IPS-18a (cell line): ENCODE measurements around the gene GSK3B.

Source experiments
- H3K27ac ChIP-seq: one replicate; pipeline ENCODE4 v1.5.1; 2013; ENCODE audit warnings: low read length
- H3K27me3 ChIP-seq: one replicate; pipeline ENCODE4 v1.6.1; 2013; ENCODE audit warnings: mild to moderate bottlenecking, low read length; ENCODE audit not compliant: control insufficient read depth, insufficient read depth
- H3K36me3 ChIP-seq: one replicate; pipeline ENCODE4 v1.6.1; 2013; ENCODE audit warnings: low read depth, low read length; ENCODE audit not compliant: control insufficient read depth
- H3K4me1 ChIP-seq: one replicate; pipeline ENCODE4 v1.6.1; 2013; ENCODE audit warnings: low read depth, low read length; ENCODE audit not compliant: control insufficient read depth
- H3K4me3 ChIP-seq: one replicate; pipeline ENCODE4 v1.5.1; 2013; ENCODE audit warnings: low read length
- H3K9ac ChIP-seq: one replicate; pipeline ENCODE4 v1.6.1; 2013; ENCODE audit warnings: mild to moderate bottlenecking, low read length, moderate library complexity
- H3K9me3 ChIP-seq: one replicate; pipeline ENCODE4 v1.6.1; 2013; ENCODE audit warnings: low read depth, low read length; ENCODE audit not compliant: control insufficient read depth

GSK3B gene

DNA sequence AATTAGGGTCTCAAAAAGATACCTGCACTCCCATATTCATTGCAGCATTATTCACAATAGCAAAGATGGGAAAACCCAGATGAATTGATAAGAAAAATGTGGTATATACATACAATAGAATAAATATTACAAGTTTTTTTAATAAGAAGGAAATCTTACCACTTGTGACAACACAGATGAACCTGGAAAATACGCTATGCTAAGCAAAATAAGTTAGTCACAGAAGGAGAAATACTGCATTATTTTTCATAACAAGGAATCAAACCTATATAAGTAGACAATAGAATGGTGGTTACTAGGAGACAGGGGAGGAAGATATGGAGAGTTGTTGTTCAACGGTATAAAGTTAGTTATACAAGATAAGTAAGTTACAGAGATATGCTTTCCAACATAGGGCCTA lies 130.0 kb downstream of the GSK3B start:
- H3K9me3 ChIP-seq, result no peaks in the 10 kb centered on the region
- H3K4me3 ChIP-seq, result no peak overlapping the region
- no peak overlapping the region for H3K27ac ChIP-seq
- H3K9ac ChIP-seq, result no peak overlapping the region
- no peaks in the 10 kb centered on the region for H3K27me3 ChIP-seq
- no peaks in the 10 kb centered on the region for H3K4me1 ChIP-seq
- no peaks in the 10 kb centered on the region for H3K36me3 ChIP-seq

DNA sequence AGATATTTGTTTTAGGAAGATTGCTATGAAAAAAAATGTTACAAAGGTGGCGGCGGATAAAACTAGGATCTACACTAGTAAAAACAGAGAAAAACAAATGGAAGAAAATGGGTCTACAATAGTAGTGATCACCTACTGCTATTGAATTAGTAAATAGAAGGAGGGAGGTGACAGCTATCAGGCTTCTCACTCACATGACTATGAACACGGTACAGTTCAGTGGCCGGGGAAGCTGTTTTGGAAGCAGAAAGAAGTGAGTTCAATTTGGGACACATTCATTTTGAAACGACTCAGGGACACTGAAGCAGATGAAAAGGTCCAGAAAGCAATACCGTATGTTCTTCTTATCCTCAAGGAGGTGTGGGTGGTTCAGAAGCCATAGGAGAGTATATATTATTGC lies 138.3 kb downstream of the GSK3B start:
- Histone ChIP-seq H3K36me3 (no peaks in the 10 kb centered on the region), H3K9ac (no peak overlapping the region), H3K27me3 (no peaks in the 10 kb centered on the region), H3K27ac (no peak overlapping the region), H3K4me3 (no peak overlapping the region), H3K4me1 (no peaks in the 10 kb centered on the region), H3K9me3 (no peaks in the 10 kb centered on the region)

DNA sequence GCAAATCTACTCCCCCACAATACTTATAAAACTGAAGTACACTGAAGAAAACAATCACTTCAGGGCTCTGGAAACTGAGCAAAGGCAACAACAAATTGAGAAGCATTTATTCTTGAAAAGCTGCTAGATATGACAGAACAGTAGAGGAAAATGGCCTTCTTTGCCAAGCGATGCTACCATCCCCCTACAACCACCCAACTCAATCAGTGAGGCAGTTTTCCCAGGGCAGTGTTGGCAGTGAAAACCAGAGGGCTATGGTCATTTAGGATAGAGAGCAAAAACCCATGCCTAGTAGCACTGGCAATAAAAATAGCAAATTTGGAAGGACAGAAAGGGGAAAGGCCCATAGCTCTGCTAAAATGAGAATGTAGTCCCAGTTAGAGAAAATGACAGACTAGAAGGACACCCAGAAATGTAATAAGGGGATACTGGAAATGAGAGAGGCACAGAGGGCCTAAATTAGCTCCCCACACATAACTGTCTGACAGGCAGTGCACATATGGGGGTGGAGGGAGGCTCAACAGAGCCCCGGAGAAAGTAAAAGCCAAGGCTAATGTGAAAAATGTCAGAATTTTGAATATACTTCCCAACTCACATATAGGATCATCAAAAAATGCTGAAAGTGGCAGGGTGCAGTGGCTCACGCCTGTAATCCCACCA lies 143.5 kb downstream of the GSK3B start:
- no peaks in the 10 kb centered on the region for H3K27me3 ChIP-seq
- no peaks in the 10 kb centered on the region for H3K36me3 ChIP-seq
- H3K4me1 ChIP-seq, result no peaks in the 10 kb centered on the region
- H3K27ac ChIP-seq, result no peak overlapping the region
- H3K9ac ChIP-seq, result no peak overlapping the region
- no peak overlapping the region for H3K4me3 ChIP-seq
- H3K9me3 ChIP-seq, result no peaks in the 10 kb centered on the region

DNA sequence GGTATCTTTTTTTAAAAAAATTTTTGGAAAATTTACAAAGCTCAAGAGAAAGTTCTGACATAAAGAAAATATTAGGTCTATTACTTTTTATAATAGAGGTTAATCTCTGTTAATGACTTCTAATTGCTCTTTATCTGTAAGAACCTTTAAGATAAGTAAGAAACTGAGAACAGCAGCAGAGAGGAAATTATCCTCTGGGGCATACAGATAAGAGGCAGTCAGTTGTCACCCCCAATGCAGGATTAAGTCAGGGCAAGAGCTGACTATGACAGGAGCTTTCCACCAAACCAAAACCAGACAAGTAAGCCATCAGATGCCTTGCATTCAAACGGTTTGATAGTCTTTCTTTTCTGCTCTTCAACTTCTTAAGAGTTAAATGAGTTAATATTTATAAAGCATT lies 149.0 kb downstream of the GSK3B start:
- no peak overlapping the region for H3K4me3 ChIP-seq
- no peak overlapping the region for H3K9ac ChIP-seq
- no peaks in the 10 kb centered on the region for H3K4me1 ChIP-seq
- H3K9me3 ChIP-seq, result no peaks in the 10 kb centered on the region
- H3K36me3 ChIP-seq, result no peaks in the 10 kb centered on the region
- H3K27me3 ChIP-seq, result no peaks in the 10 kb centered on the region
- H3K27ac ChIP-seq, result no peak overlapping the region

- Histone ChIP-seq H3K9ac (no peak overlapping the region), H3K27me3 (no peaks in the 10 kb centered on the region), H3K4me3 (no peak overlapping the region), H3K36me3 (no peaks in the 10 kb centered on the region), H3K9me3 (no peaks in the 10 kb centered on the region), H3K4me1 (no peaks in the 10 kb centered on the region), H3K27ac (no peak overlapping the region)
Measured at GRCh38 chr3:119944091-119944490, 150.2 kb downstream of the GSK3B start.

- Histone ChIP-seq H3K4me3 (no peak overlapping the region), H3K36me3 (no peaks in the 10 kb centered on the region), H3K4me1 (no peaks in the 10 kb centered on the region), H3K9ac (no peak overlapping the region), H3K27me3 (no peaks in the 10 kb centered on the region), H3K9me3 (no peaks in the 10 kb centered on the region), H3K27ac (no peak overlapping the region)
Measured at GRCh38 chr3:119939077-119939476, 155.2 kb downstream of the GSK3B start.

- Histone ChIP-seq H3K4me1 (no peaks in the 10 kb centered on the region), H3K27me3 (no peaks in the 10 kb centered on the region), H3K9me3 (no peaks in the 10 kb centered on the region), H3K36me3 (no peaks in the 10 kb centered on the region), H3K4me3 (no peak overlapping the region), H3K9ac (no peak overlapping the region), H3K27ac (no peak overlapping the region)
Measured at GRCh38 chr3:119937229-119937628, 157.0 kb downstream of the GSK3B start.

GRCh38 chr3:119934249-119934648 lies 160.0 kb downstream of the GSK3B start:
- Histone ChIP-seq H3K36me3 (no peaks in the 10 kb centered on the region), H3K27me3 (no peaks in the 10 kb centered on the region), H3K9me3 (no peaks in the 10 kb centered on the region), H3K9ac (no peak overlapping the region), H3K27ac (no peak overlapping the region), H3K4me1 (no peaks in the 10 kb centered on the region), H3K4me3 (no peak overlapping the region)

GRCh38 chr3:119933207-119933606 lies 161.0 kb downstream of the GSK3B start:
- no peak overlapping the region for H3K4me3 ChIP-seq

GRCh38 chr3:119930286-119930685 lies 164.0 kb downstream of the GSK3B start:
- H3K9ac ChIP-seq, result no peak overlapping the region
- no peak overlapping the region for H3K27ac ChIP-seq
- H3K36me3 ChIP-seq, result no peaks in the 10 kb centered on the region
- no peaks in the 10 kb centered on the region for H3K4me1 ChIP-seq
- H3K9me3 ChIP-seq, result no peaks in the 10 kb centered on the region
- no peaks in the 10 kb centered on the region for H3K27me3 ChIP-seq
- H3K4me3 ChIP-seq, result no peak overlapping the region

More at GRCh38 chr3:119933207-119933606, 161.0 kb downstream of the GSK3B start:
- Histone ChIP-seq H3K36me3 (no peaks in the 10 kb centered on the region), H3K27ac (no peak overlapping the region), H3K27me3 (no peaks in the 10 kb centered on the region), H3K9ac (no peak overlapping the region), H3K4me1 (no peaks in the 10 kb centered on the region), H3K9me3 (no peaks in the 10 kb centered on the region)

GRCh38 chr3:119927190-119927589 lies 167.1 kb downstream of the GSK3B start:
- Histone ChIP-seq H3K9ac (no peak overlapping the region), H3K27ac (no peak overlapping the region)

More at GRCh38 chr3:119927190-119927589, 167.1 kb downstream of the GSK3B start:
- H3K27me3 ChIP-seq, result no peaks in the 10 kb centered on the region
- no peaks in the 10 kb centered on the region for H3K4me1 ChIP-seq
- no peaks in the 10 kb centered on the region for H3K9me3 ChIP-seq
- no peaks in the 10 kb centered on the region for H3K36me3 ChIP-seq
- no peak overlapping the region for H3K4me3 ChIP-seq
